ENCODE results near the gene OOSP1. TPM values are rescaled to one million over a fixed set of nuclear protein-coding genes. Genes with fewer than 3 reads are reported as not detected.

OOSP1 gene
- polyA plus RNA-seq, 3 donors: not detected

DNA sequence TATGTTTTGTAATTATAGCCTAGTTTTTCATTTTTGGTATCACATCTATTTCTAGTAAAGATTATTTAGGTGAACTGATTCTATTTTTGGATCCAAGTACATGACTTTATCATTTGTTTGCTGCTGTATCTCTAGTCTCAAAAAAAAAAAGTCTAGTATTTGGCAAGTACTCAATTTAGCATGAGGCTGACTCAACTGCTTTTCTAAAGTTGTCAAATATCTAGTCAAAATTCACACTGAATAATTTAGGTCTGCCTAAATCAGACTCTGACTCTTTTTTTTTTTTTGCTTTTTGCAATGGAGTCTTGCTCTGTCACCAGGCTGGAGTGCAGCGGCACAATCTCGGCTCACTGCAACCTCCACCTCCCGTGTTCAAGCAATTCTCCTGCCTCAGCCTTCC, 28.0 kb downstream of the OOSP1 start:
- Histone ChIP-seq H3K4me3 (replicated peaks in 1 of 3; ENCODE audit: low read depth in 2 of 3, low read length in 3 of 3) (no peak overlapping the region), H3K36me3 (replicated peaks in 1 of 2; ENCODE audit: control insufficient read depth in 1 of 2, insufficient read depth in 2 of 2, low read length in 2 of 2) (no peaks in the 10 kb centered on the region), H3K4me1 (ENCODE audit: control insufficient read depth in 1 of 2, insufficient read depth in 2 of 2, low read length in 2 of 2) (no peaks in the 10 kb centered on the region), H4K20me1 (ENCODE audit: insufficient read depth, low read length) (no peaks in the 10 kb centered on the region), H3K27me3 (ENCODE audit: control insufficient read depth in 2 of 2, insufficient read depth in 2 of 2, low read length in 2 of 2) (no peaks in the 10 kb centered on the region), H3K79me2 (ENCODE audit: insufficient read depth, low read length) (no peaks in the 10 kb centered on the region), H3K27ac (ENCODE audit: low read depth in 1 of 2, low read length in 2 of 2) (no peak overlapping the region), H3K9ac (ENCODE audit: insufficient read depth, low read length, poor library complexity, severe bottlenecking) (no peak overlapping the region), H2AFZ (ENCODE audit: insufficient read depth, low read depth, low read length, poor library complexity, severe bottlenecking) (no peak overlapping the region), H3K9me3 (replicated peaks in 1 of 2; ENCODE audit: control insufficient read depth in 1 of 2, insufficient read depth in 1 of 2, low read length in 2 of 2) (no peaks in the 10 kb centered on the region), H3K4me2 (replicated peaks; ENCODE audit: extremely low read depth, low read length, poor library complexity, severe bottlenecking) (no peak overlapping the region)
- H3K36me3 Mint-ChIP-seq: no peaks in the 10 kb centered on the region
- peaks cover 0 to 3% (median 0%) of the 10 kb centered on the region in 7 donors for H3K9me3 Mint-ChIP-seq
- no CpG with 5 or more reads among the region's 3 CpGs for WGBS (ENCODE audit: insufficient coverage)
- no peaks in the 10 kb centered on the region for H3K27me3 Mint-ChIP-seq (ENCODE audit: low read depth in 3 of 3)
- H3K4me1 Mint-ChIP-seq: no peaks in the 10 kb centered on the region
- H3K27ac Mint-ChIP-seq: no peak overlapping the region
- intact Hi-C loops (cut with micrococcal nuclease): no loop called here
- no peak for TF ChIP-seq CTCF (IDR thresholded peaks at IDR 0.05)
- H3K4me3 Mint-ChIP-seq: no peak overlapping the region
- DNase-seq: no peak

- no peak for DNase-seq
- Histone ChIP-seq H3K27ac (ENCODE audit: low read depth in 1 of 2, low read length in 2 of 2) (no peak overlapping the region), H3K27me3 (ENCODE audit: control insufficient read depth in 2 of 2, insufficient read depth in 2 of 2, low read length in 2 of 2) (no peaks in the 10 kb centered on the region), H3K36me3 (replicated peaks in 1 of 2; ENCODE audit: control insufficient read depth in 1 of 2, insufficient read depth in 2 of 2, low read length in 2 of 2) (no peaks in the 10 kb centered on the region), H3K4me2 (replicated peaks; ENCODE audit: extremely low read depth, low read length, poor library complexity, severe bottlenecking) (no peak overlapping the region), H2AFZ (ENCODE audit: insufficient read depth, low read depth, low read length, poor library complexity, severe bottlenecking) (no peak overlapping the region), H4K20me1 (ENCODE audit: insufficient read depth, low read length) (no peaks in the 10 kb centered on the region), H3K79me2 (ENCODE audit: insufficient read depth, low read length) (no peaks in the 10 kb centered on the region), H3K9ac (ENCODE audit: insufficient read depth, low read length, poor library complexity, severe bottlenecking) (no peak overlapping the region), H3K4me3 (replicated peaks in 1 of 3; ENCODE audit: low read depth in 2 of 3, low read length in 3 of 3) (no peak overlapping the region), H3K9me3 (replicated peaks in 1 of 2; ENCODE audit: control insufficient read depth in 1 of 2, insufficient read depth in 1 of 2, low read length in 2 of 2) (no peaks in the 10 kb centered on the region), H3K4me1 (ENCODE audit: control insufficient read depth in 1 of 2, insufficient read depth in 2 of 2, low read length in 2 of 2) (no peaks in the 10 kb centered on the region)
- intact Hi-C loops (cut with micrococcal nuclease): no loop called here
- Mint-ChIP-seq H3K36me3 (no peaks in the 10 kb centered on the region), H3K4me3 (no peak overlapping the region), H3K27ac (no peak overlapping the region), H3K9me3 (peaks cover 0 to 5% (median 0%) of the 10 kb centered on the region in 7 donors), H3K4me1 (no peaks in the 10 kb centered on the region), H3K27me3 (ENCODE audit: low read depth in 3 of 3) (peaks cover 0 to under 1% (median 0%) of the 10 kb centered on the region in 3 donors)
- no peak for TF ChIP-seq CTCF (IDR thresholded peaks at IDR 0.05)
- no CpG with 5 or more reads among the region's 3 CpGs for WGBS (ENCODE audit: insufficient coverage)
Measured at GRCh38 chr11:59967677-59968394, 29.6 kb downstream of the OOSP1 start.

Measured in CD14-positive monocyte (primary cell).